Prostate gland (tissue), 2 donors: Measurements from ENCODE around the gene MYO1B. TPM values are rescaled to one million over a fixed set of nuclear protein-coding genes. Genes with fewer than 3 reads are reported as not detected.

Source experiments
- DNase-seq: peaks from one replicate; pipeline ENCODE4 v3.0.0-alpha.2; 2019; ENCODE audit warnings: low spot score
- H3K27ac ChIP-seq, 2 donors: fragments of 200-600 bp; sonication (generic); 2 replicates each; pipeline ENCODE4 v1.5.1; 2017 to 2019
- H3K27me3 ChIP-seq: fragments of 200-600 bp; sonication (generic); replicated peaks from 2 replicates; pipeline ENCODE4 v1.5.1; 2019; ENCODE audit not compliant: insufficient read depth
- H3K36me3 ChIP-seq, 2 donors: fragments of 200-600 bp; sonication (generic); 1 replicate in 1 of 2; 2 replicates in 1 of 2; pipeline versions ENCODE4 v1.5.1 to v1.8.1; 2017 to 2019
- H3K4me1 ChIP-seq: fragments of 200-600 bp; sonication (generic); replicated peaks from 2 replicates; pipeline ENCODE4 v1.5.1; 2019
- H3K4me3 ChIP-seq, 2 donors: fragments of 200-600 bp; sonication (generic); 2 replicates each; pipeline ENCODE4 v1.5.1; 2017 to 2019
- H3K9me3 ChIP-seq: fragments of 200-600 bp; sonication (generic); 2 replicates; pipeline ENCODE4 v1.5.1; 2017
- CTCF ChIP-seq, 4 experiments: fragments of 200-600 bp in 2 of 4; fragments of 450-650 bp in 2 of 4; sonication (generic) in 2 of 4; IDR thresholded peaks; 1 replicate in 3 of 4; 2 replicates in 1 of 4; pipeline ENCODE4 v1.5.1; 2016 to 2019; ENCODE audit warnings: antibody characterized with exemption in 4 of 4, mild to moderate bottlenecking in 2 of 4, moderate library complexity in 2 of 4
- POLR2A ChIP-seq: fragments of 450-650 bp; IDR thresholded peaks from one replicate; pipeline ENCODE4 v1.6.1; 2016; ENCODE audit warnings: antibody characterized with exemption, mild to moderate bottlenecking
- POLR2AphosphoS5 ChIP-seq: sonication (generic); formaldehyde crosslinking; IDR thresholded peaks from one replicate; pipeline ENCODE4 v1.6.1; 2017; ENCODE audit warnings: antibody characterized with exemption
- WGBS: methylation state at CpG from one replicate; pipeline ENCODE4 v1.1.5; 2018; 5-methylcytosine and 5-hydroxymethylcytosine counted together
- intact Hi-C: fragments of 100-400 bp; cut with DNase I; formaldehyde crosslinking; loops from one replicate; pipeline ENCODE4 v1.14.2; 2022
- total RNA-seq, 2 donors: library from RNA; depleted of rRNA; stranded (reverse); fragments of >200 nt; gene quantifications; one replicate each; pipeline ENCODE4 v1.1.0, GENCODE V29; 2016

The MYO1B gene
- total RNA-seq, 2 donors from 2014 or later, result 22.4 to 38.3 TPM

DNA sequence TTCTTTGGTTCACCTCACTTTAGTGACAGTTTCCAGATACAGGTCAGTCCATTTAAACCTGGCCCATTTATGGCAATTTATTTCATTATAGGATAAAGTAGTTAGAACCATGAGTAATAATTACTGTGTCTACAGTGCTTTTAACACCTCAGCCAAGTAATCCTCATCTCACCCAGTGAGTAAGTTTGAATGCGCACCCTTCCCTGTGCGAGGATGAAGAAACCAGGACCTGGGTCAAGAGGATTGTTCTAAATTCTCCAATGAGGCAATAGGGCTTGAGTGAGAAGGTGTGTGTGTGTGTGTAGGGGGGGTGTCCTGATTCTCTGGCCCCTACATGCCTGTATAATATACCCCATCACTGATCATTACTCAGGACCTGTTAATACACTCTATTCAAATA, 854 bp upstream of the MYO1B start:
- Histone ChIP-seq H3K36me3 (no peaks in the 10 kb centered on the region), H3K27ac (no peak overlapping the region), H3K4me3 (no peak overlapping the region), H3K4me1 (no peaks in the 10 kb centered on the region), H3K27me3 (no peaks in the 10 kb centered on the region), H3K9me3 (no peaks in the 10 kb centered on the region)
- 95% methylated on average over 2 of the region's 2 CpGs for WGBS
- no peak for DNase-seq
- intact Hi-C loops, result loop anchor here (2.0 kb wide), 1 partner anchor 256 kb away; no protein-coding TSS in a partner anchor
- TF ChIP-seq POLR2A (no peak), POLR2AphosphoS5 (no peak), CTCF (IDR thresholded peaks at IDR 0.05) (no peak)

- H3K27ac ChIP-seq, result peak overlapping the region; percentile 65 to 68
- WGBS, result 2% methylated on average over 33 of the region's 34 CpGs
- no peaks in the 10 kb centered on the region for H3K4me1 ChIP-seq
- no peaks in the 10 kb centered on the region for H3K27me3 ChIP-seq
- intact Hi-C loops, result loop anchor here (2.0 to 5.0 kb wide), 2 partner anchors 121 to 255 kb away; no protein-coding TSS in a partner anchor
- no peaks in the 10 kb centered on the region for H3K9me3 ChIP-seq
- H3K36me3 ChIP-seq, result no peaks in the 10 kb centered on the region
- TF ChIP-seq POLR2AphosphoS5 (no peak), POLR2A (peak; percentile 20), CTCF (IDR thresholded peaks at IDR 0.05) (no peak)
- DNase-seq, result peak; percentile 52
- H3K4me3 ChIP-seq, result peak overlapping the region; percentile 64 to 76
Observed at GRCh38 chr2:191245869-191246531, 796 bp downstream of the MYO1B start.

- intact Hi-C loops, result loop anchor here (5.0 kb wide), 1 partner anchor 120 kb away; no protein-coding TSS in a partner anchor
Observed at GRCh38 chr2:191246820-191247380, 1.7 kb downstream of the MYO1B start.

GRCh38 chr2:191247381-191248057, 2.3 kb downstream of the MYO1B start:
- DNase-seq, result no peak
- no peak for TF ChIP-seq CTCF (IDR thresholded peaks at IDR 0.05)
- no peak for TF ChIP-seq POLR2A
- TF ChIP-seq POLR2AphosphoS5, result no peak
- H3K4me1 ChIP-seq, result no peaks in the 10 kb centered on the region
- 20% methylated on average over 5 of the region's 5 CpGs for WGBS
- intact Hi-C loops, result loop anchor here (5.0 kb wide), 1 partner anchor 120 kb away; no protein-coding TSS in a partner anchor
- H3K36me3 ChIP-seq, result no peaks in the 10 kb centered on the region
- no peaks in the 10 kb centered on the region for H3K9me3 ChIP-seq
- H3K27me3 ChIP-seq, result no peaks in the 10 kb centered on the region
- no peak overlapping the region for H3K27ac ChIP-seq
- H3K4me3 ChIP-seq, result no peak overlapping the region

More at GRCh38 chr2:191246820-191247380, 1.7 kb downstream of the MYO1B start:
- TF ChIP-seq POLR2A (no peak), POLR2AphosphoS5 (no peak), CTCF (IDR thresholded peaks at IDR 0.05) (no peak)
- H3K27ac ChIP-seq, result no peak overlapping the region
- 48% methylated on average over 6 of the region's 6 CpGs for WGBS
- H3K4me1 ChIP-seq, result no peaks in the 10 kb centered on the region
- H3K9me3 ChIP-seq, result no peaks in the 10 kb centered on the region
- H3K27me3 ChIP-seq, result no peaks in the 10 kb centered on the region
- no peak for DNase-seq
- H3K4me3 ChIP-seq, result peak overlapping the region in 1 of 2 donors; percentile 64
- H3K36me3 ChIP-seq, result no peaks in the 10 kb centered on the region
